HEK293 (cell line): ENCODE data around the gene DCST2.
A peak's percentile ranks its signal among the peaks of the same experiment; 100 is the strongest.

ENCODE experiments used
- CTCF ChIA-PET: fragments of 350-600 bp; formaldehyde crosslinking; extraction: SDS; loops from one replicate; lab custom pipeline; 2021; ENCODE audit warnings: antibody characterized with exemption; lab: Yijun Ruan, JAX
- POLR2A ChIA-PET: fragments of 300-600 bp; formaldehyde crosslinking; extraction: SDS; loops from one replicate; lab custom pipeline; 2020; ENCODE audit warnings: antibody characterized with exemption, inconsistent platforms; lab: Yijun Ruan, JAX
- H3K27ac ChIP-seq: fragments of 200-500 bp; sonication (Bioruptor generic); 2 replicates; pipeline ENCODE4 v1.5.1; 2014; ENCODE audit warnings: low read depth, low read length, control low read depth, inconsistent platforms; ENCODE audit errors: extremely low read depth
- H3K36me3 ChIP-seq, 2 experiments: fragments of 200-500 bp in 1 of 2; sonication (Bioruptor generic) in 1 of 2; 1 replicate in 1 of 2; 2 replicates in 1 of 2; pipeline ENCODE4 v1.5.1; 2014 to 2017; ENCODE audit warnings: inconsistent platforms in 2 of 2, low read length in 2 of 2; ENCODE audit not compliant: control insufficient read depth in 2 of 2, insufficient read depth in 1 of 2
- H3K4me1 ChIP-seq: fragments of 200-500 bp; sonication (Bioruptor generic); 2 replicates; pipeline ENCODE4 v1.5.1; 2014; ENCODE audit warnings: mild to moderate bottlenecking, low read length, inconsistent platforms; ENCODE audit not compliant: control insufficient read depth, insufficient read depth
- H3K4me3 ChIP-seq: 2 replicates; pipeline ENCODE4 v1.5.1; 2011; ENCODE audit warnings: low read depth, mild to moderate bottlenecking, control low read depth, low read length, moderate library complexity
- H3K9me3 ChIP-seq: fragments of 200-500 bp; sonication (Bioruptor generic); 2 replicates; pipeline ENCODE4 v1.5.1; 2014; ENCODE audit warnings: low read depth, low read length, inconsistent platforms; ENCODE audit not compliant: control insufficient read depth, insufficient read depth
- PRDM1 ChIP-seq: fragments of 450-650 bp; formaldehyde crosslinking; IDR thresholded peaks from 2 replicates; pipeline ENCODE4; 2016; ENCODE audit warnings: missing biosample characterization, missing genetic modification characterization
- TCF7L2 ChIP-seq: IDR thresholded peaks from 2 replicates; pipeline ENCODE4 v1.6.1; 2011; ENCODE audit warnings: low read depth, mild to moderate bottlenecking, inconsistent platforms, low read length, moderate library complexity, borderline replicate concordance
- ZBTB21 ChIP-seq: fragments of 450-650 bp; formaldehyde crosslinking; IDR thresholded peaks from 2 replicates; pipeline ENCODE4 v1.5.1; 2017; ENCODE audit warnings: missing biosample characterization, missing genetic modification characterization
- ZBTB7A ChIP-seq: fragments of 450-650 bp; formaldehyde crosslinking; IDR thresholded peaks from 2 replicates; pipeline ENCODE4 v1.5.1; 2016; ENCODE audit warnings: low read depth, missing biosample characterization, missing genetic modification characterization
- ZFP41 ChIP-seq: fragments of 450-650 bp; formaldehyde crosslinking; IDR thresholded peaks from 2 replicates; pipeline ENCODE4 v1.5.1; 2016; ENCODE audit warnings: missing biosample characterization, missing genetic modification characterization, borderline replicate concordance
- ZNF133 ChIP-seq: fragments of 450-650 bp; formaldehyde crosslinking; IDR thresholded peaks from 2 replicates; pipeline ENCODE4 v1.5.1; 2016; ENCODE audit warnings: missing biosample characterization, missing genetic modification characterization
- ZNF138 ChIP-seq: fragments of 450-650 bp; formaldehyde crosslinking; IDR thresholded peaks from 2 replicates; pipeline ENCODE4 v1.5.1; 2016; ENCODE audit warnings: missing biosample characterization, missing genetic modification characterization, borderline replicate concordance
- ZNF148 ChIP-seq: fragments of 450-650 bp; formaldehyde crosslinking; IDR thresholded peaks from 2 replicates; pipeline ENCODE4 v1.5.0; 2017; ENCODE audit warnings: missing biosample characterization, missing genetic modification characterization, borderline replicate concordance
- ZNF175 ChIP-seq: fragments of 450-650 bp; formaldehyde crosslinking; IDR thresholded peaks from 2 replicates; pipeline ENCODE4 v1.5.1; 2016; ENCODE audit warnings: missing biosample characterization, missing genetic modification characterization
- ZNF302 ChIP-seq: fragments of 450-650 bp; formaldehyde crosslinking; IDR thresholded peaks from 2 replicates; pipeline ENCODE4 v1.5.1; 2016; ENCODE audit warnings: missing biosample characterization, missing genetic modification characterization, low read depth
- ZNF366 ChIP-seq: fragments of 450-650 bp; formaldehyde crosslinking; conservative IDR thresholded peaks from 2 replicates; pipeline ENCODE4 v1.5.1; 2016; ENCODE audit warnings: missing biosample characterization, missing genetic modification characterization
- ZNF529 ChIP-seq: fragments of 450-650 bp; formaldehyde crosslinking; IDR thresholded peaks from 2 replicates; pipeline ENCODE4 v1.5.1; 2017; ENCODE audit warnings: missing genetic modification characterization, missing biosample characterization; ENCODE audit not compliant: insufficient replicate concordance
- ZNF530 ChIP-seq: fragments of 450-650 bp; formaldehyde crosslinking; IDR thresholded peaks from 2 replicates; pipeline ENCODE4 v1.5.1; 2016; ENCODE audit warnings: low read depth, missing biosample characterization, missing genetic modification characterization
- ZNF596 ChIP-seq: fragments of 450-650 bp; IDR thresholded peaks from 2 replicates; pipeline ENCODE4 v1.5.0; 2018; ENCODE audit warnings: missing biosample characterization, mild to moderate bottlenecking, missing genetic modification characterization, moderate library complexity
- ZNF664 ChIP-seq: fragments of 450-650 bp; formaldehyde crosslinking; IDR thresholded peaks from 2 replicates; pipeline ENCODE4 v1.5.1; 2016; ENCODE audit warnings: missing biosample characterization, missing genetic modification characterization
- ZNF768 ChIP-seq: fragments of 450-650 bp; formaldehyde crosslinking; IDR thresholded peaks from 2 replicates; pipeline ENCODE4 v1.5.1; 2018; ENCODE audit warnings: missing biosample characterization, mild to moderate bottlenecking, missing genetic modification characterization
- ZNF777 ChIP-seq: fragments of 450-650 bp; formaldehyde crosslinking; IDR thresholded peaks from 2 replicates; pipeline ENCODE4 v1.5.1; 2017; ENCODE audit warnings: missing biosample characterization, missing genetic modification characterization, borderline replicate concordance
- ZNF792 ChIP-seq: fragments of 450-650 bp; formaldehyde crosslinking; IDR thresholded peaks from 2 replicates; pipeline ENCODE4 v1.5.1; 2016; ENCODE audit warnings: missing biosample characterization, missing genetic modification characterization
- ZNF843 ChIP-seq: fragments of 450-650 bp; formaldehyde crosslinking; IDR thresholded peaks from 2 replicates; pipeline ENCODE4 v1.5.1; 2016; ENCODE audit warnings: missing biosample characterization, missing genetic modification characterization
- TF ChIP-seq, protein P1 (sequence below): fragments of 450-650 bp; formaldehyde crosslinking; IDR thresholded peaks from 2 replicates; pipeline ENCODE4 v1.5.1; 2016; ENCODE audit warnings: missing biosample characterization, missing genetic modification characterization
- TF ChIP-seq, protein P2 (sequence below): fragments of 450-650 bp; formaldehyde crosslinking; IDR thresholded peaks from 2 replicates; pipeline ENCODE4 v1.5.1; 2016; ENCODE audit warnings: missing biosample characterization, missing genetic modification characterization
- TF ChIP-seq, protein P3 (sequence below): fragments of 450-650 bp; formaldehyde crosslinking; IDR thresholded peaks from 2 replicates; pipeline ENCODE4 v1.5.1; 2016; ENCODE audit warnings: missing biosample characterization, missing genetic modification characterization

The DCST2 gene

GRCh38 chr1:155082301-155083051 lies 48.9 kb upstream of the DCST2 start (continued):
- TF ChIP-seq, protein P1, sequence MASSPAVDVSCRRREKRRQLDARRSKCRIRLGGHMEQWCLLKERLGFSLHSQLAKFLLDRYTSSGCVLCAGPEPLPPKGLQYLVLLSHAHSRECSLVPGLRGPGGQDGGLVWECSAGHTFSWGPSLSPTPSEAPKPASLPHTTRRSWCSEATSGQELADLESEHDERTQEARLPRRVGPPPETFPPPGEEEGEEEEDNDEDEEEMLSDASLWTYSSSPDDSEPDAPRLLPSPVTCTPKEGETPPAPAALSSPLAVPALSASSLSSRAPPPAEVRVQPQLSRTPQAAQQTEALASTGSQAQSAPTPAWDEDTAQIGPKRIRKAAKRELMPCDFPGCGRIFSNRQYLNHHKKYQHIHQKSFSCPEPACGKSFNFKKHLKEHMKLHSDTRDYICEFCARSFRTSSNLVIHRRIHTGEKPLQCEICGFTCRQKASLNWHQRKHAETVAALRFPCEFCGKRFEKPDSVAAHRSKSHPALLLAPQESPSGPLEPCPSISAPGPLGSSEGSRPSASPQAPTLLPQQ = peak; percentile 47; the same call in 1 of the 2 replicates

GRCh38 chr1:155081472-155082300 lies 48.1 kb upstream of the DCST2 start:
- Histone ChIP-seq H3K36me3 (no peaks in the 10 kb centered on the region), H3K9me3 (no peaks in the 10 kb centered on the region), H3K4me1 (peaks cover 13% of the 10 kb centered on the region), H3K27ac (no peak overlapping the region), H3K4me3 (no peak overlapping the region)
- TF ChIP-seq ZNF175 (tag by site-specific recombination) = no peak
- no peak for TF ChIP-seq ZNF133
- TF ChIP-seq ZNF366 (tag by site-specific recombination) = peak; percentile 65; the same call in 1 of the 2 replicates
- TF ChIP-seq ZNF792 (tag by site-specific recombination) = no peak
- peak; percentile 84 for TF ChIP-seq PRDM1
- no peak for TF ChIP-seq ZNF843
- TF ChIP-seq ZNF777 = no peak
- TF ChIP-seq, protein P2, sequence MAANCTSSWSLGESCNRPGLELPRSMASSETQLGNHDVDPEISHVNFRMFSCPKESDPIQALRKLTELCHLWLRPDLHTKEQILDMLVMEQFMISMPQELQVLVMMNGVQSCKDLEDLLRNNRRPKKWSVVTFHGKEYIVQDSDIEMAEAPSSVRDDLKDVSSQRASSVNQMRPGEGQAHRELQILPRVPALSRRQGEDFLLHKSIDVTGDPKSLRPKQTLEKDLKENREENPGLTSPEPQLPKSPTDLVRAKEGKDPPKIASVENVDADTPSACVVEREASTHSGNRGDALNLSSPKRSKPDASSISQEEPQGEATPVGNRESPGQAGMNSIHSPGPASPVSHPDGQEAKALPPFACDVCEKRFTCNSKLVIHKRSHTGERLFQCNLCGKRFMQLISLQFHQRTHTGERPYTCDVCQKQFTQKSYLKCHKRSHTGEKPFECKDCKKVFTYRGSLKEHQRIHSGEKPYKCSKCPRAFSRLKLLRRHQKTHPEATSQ = 0 out of 2 replicates have a peak, but pooled peaks have one; percentile 28
- TF ChIP-seq ZNF302 (tag by site-specific recombination) = no peak
- no peak for TF ChIP-seq ZNF530 (tag by site-specific recombination)
- TF ChIP-seq ZNF529 (tag by site-specific recombination) = no peak
- TF ChIP-seq ZNF664 = peak; percentile 100
- TF ChIP-seq TCF7L2 = peak; percentile 29; the same call in 1 of the 2 replicates
- no peak for TF ChIP-seq ZNF768 (tag by site-specific recombination)
- TF ChIP-seq ZFP41 (tag by site-specific recombination) = no peak
- TF ChIP-seq ZBTB7A (tag by site-specific recombination) = no peak
- TF ChIP-seq, protein P3, sequence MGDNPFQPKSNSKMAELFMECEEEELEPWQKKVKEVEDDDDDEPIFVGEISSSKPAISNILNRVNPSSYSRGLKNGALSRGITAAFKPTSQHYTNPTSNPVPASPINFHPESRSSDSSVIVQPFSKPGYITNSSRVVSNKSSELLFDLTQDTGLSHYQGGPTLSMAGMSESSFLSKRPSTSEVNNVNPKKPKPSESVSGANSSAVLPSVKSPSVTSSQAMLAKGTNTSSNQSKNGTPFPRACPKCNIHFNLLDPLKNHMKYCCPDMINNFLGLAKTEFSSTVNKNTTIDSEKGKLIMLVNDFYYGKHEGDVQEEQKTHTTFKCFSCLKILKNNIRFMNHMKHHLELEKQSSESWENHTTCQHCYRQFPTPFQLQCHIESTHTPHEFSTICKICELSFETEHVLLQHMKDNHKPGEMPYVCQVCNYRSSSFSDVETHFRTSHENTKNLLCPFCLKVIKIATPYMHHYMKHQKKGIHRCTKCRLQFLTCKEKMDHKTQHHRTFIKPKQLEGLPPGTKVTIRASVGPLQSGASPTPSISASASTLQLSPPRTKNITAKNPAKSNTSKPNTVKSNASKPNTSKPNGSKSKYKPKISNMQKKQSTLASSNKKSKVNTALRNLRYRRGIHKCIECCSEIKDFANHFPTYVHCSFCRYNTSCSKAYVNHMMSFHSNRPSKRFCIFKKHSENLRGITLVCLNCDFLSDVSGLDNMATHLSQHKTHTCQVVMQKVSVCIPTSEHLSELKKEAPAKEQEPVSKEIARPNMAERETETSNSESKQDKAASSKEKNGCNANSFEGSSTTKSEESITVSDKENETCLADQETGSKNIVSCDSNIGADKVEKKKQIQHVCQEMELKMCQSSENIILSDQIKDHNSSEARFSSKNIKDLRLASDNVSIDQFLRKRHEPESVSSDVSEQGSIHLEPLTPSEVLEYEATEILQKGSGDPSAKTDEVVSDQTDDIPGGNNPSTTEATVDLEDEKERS (tag by site-specific recombination) = no peak
- no peak for TF ChIP-seq ZNF148 (tag by site-specific recombination)
- peak; percentile 35; the same call in 1 of the 2 replicates for TF ChIP-seq ZNF596 (tag by site-specific recombination)
- TF ChIP-seq ZNF138 (tag by site-specific recombination) = no peak
- TF ChIP-seq ZBTB21 (tag by site-specific recombination) = no peak
- ChIA-PET CTCF (interaction anchor here (0.8 to 3.7 kb wide), 9 partner anchors 8 to 604 kb away, joined by 3 to 33 read pairs (median 4); no protein-coding TSS in a partner anchor), POLR2A (interaction anchor here (0.9 to 2.1 kb wide), 5 partner anchors 11 to 47 kb away, joined by 3 to 6 read pairs (median 5); partner anchors contain the start of genes ADAM15 and EFNA4)
